Uterus (tissue), 4 donors: ENCODE results near the gene PTPRD. TPM values are rescaled to one million over a fixed set of nuclear protein-coding genes. Genes with fewer than 3 reads are reported as not detected.

Experiments
- DNase-seq, 2 donors: peaks; one replicate each; pipeline ENCODE4 v3.0.0-alpha.2; 2019 to 2020
- H3K27ac ChIP-seq, 2 donors: fragments of 200-600 bp; sonication (generic); 1 replicate in 1 of 2; 2 replicates in 1 of 2; pipeline ENCODE4 v1.5.1; 2016 to 2018
- H3K27me3 ChIP-seq, 2 donors: fragments of 200-600 bp; sonication (generic); one replicate each; pipeline ENCODE4 v1.5.1; 2018 to 2019; ENCODE audit warnings: control low read depth in 1 of 2
- H3K36me3 ChIP-seq, 2 donors: fragments of 200-600 bp; sonication (generic); one replicate each; pipeline ENCODE4 v1.5.1; 2019; ENCODE audit warnings: control low read depth in 1 of 2
- H3K4me1 ChIP-seq, 2 donors: fragments of 200-600 bp; sonication (generic); one replicate each; pipeline ENCODE4 v1.5.1; 2018 to 2019; ENCODE audit warnings: control low read depth in 1 of 2
- H3K4me3 ChIP-seq, 2 donors: fragments of 200-600 bp; sonication (generic); 1 replicate in 1 of 2; 2 replicates in 1 of 2; pipeline ENCODE4 v1.5.1; 2018 to 2019; ENCODE audit warnings: mild to moderate bottlenecking in 1 of 2
- H3K9me3 ChIP-seq, 2 donors: fragments of 200-600 bp; sonication (generic); one replicate each; pipeline ENCODE4 v1.5.1; 2019; ENCODE audit warnings: control low read depth in 1 of 2
- POLR2A ChIP-seq, 2 donors: fragments of 450-650 bp; IDR thresholded peaks; one replicate each; pipeline ENCODE4 v1.6.1; 2016; ENCODE audit warnings: antibody characterized with exemption in 2 of 2, mild to moderate bottlenecking in 1 of 2, moderate library complexity in 1 of 2
- intact Hi-C: fragments of 100-400 bp; cut with DNase I; formaldehyde crosslinking; loops from one replicate; pipeline ENCODE4 v1.15.1; 2023; ENCODE audit warnings: low total_unique reads
- total RNA-seq, 4 donors: library from RNA; depleted of rRNA in 3 of 4; stranded (reverse); fragments of >200 nt in 3 of 4; gene quantifications; one replicate each; pipeline versions ENCODE4 v1.1.0 to v1.2.4, GENCODE V29; 2014 to 2023
- TF ChIP-seq, protein P1 (sequence below), 4 experiments: fragments of 200-600 bp in 2 of 4; fragments of 450-650 bp in 2 of 4; sonication (generic) in 2 of 4; IDR thresholded peaks; one replicate each; pipeline ENCODE4 v1.5.1; 2016 to 2019; ENCODE audit warnings: antibody characterized with exemption in 4 of 4, mild to moderate bottlenecking in 2 of 4, moderate library complexity in 1 of 4
- donor health status: DM: yes; HTN: yes; CAD: no.

Gene PTPRD
- total RNA-seq, 4 donors from 2014 or later: 1.2 to 136 (median 26.4) TPM

DNA sequence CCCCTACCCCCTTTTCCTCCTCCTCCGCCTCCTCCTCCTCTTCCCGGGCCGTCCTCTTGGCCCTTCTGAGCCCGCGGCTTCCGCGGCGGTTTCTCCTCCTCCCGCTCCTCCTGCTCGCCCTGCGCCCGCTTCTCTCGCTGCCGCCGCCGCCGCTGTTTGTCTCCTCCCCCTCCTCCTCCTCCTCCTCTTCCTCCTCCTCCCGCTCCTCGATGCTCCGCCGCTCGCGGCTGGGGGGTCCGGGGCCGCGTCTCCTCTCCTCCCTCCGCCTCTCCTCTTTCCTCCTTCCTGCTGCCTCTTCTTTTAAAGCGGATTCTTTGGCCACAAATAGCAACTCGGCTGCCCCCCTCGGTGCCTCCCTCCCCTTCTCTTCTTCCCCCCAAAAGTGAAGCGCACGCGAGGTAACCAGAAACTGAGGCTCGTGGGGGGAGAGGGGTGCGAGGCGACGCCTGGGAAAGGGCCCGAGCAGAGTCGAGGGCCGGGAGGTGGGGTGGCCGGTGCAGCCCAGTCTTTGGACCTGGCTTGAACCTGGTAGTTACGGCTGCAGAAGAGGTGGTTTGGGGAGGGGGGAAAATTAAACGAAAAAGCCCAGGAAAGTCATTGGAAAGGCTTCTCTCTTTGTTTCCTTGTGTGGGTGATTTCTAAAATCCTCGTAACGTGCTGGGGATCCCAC is 1754.7 kb downstream of the PTPRD start:
- no peaks in the 10 kb centered on the region for H3K36me3 ChIP-seq
- peak overlapping the region; percentile 74 to 76 for H3K27ac ChIP-seq
- peaks cover 0 to 7% of the 10 kb centered on the region in 2 donors for H3K27me3 ChIP-seq
- peak; percentile 57 to 70 for DNase-seq
- no peaks in the 10 kb centered on the region for H3K4me1 ChIP-seq
- H3K4me3 ChIP-seq: peak overlapping the region; percentile 40 to 76
- intact Hi-C loops: no loop called here
- no peaks in the 10 kb centered on the region for H3K9me3 ChIP-seq
- TF ChIP-seq POLR2A (IDR thresholded peaks at IDR 0.05): no peak
- TF ChIP-seq, protein P1, sequence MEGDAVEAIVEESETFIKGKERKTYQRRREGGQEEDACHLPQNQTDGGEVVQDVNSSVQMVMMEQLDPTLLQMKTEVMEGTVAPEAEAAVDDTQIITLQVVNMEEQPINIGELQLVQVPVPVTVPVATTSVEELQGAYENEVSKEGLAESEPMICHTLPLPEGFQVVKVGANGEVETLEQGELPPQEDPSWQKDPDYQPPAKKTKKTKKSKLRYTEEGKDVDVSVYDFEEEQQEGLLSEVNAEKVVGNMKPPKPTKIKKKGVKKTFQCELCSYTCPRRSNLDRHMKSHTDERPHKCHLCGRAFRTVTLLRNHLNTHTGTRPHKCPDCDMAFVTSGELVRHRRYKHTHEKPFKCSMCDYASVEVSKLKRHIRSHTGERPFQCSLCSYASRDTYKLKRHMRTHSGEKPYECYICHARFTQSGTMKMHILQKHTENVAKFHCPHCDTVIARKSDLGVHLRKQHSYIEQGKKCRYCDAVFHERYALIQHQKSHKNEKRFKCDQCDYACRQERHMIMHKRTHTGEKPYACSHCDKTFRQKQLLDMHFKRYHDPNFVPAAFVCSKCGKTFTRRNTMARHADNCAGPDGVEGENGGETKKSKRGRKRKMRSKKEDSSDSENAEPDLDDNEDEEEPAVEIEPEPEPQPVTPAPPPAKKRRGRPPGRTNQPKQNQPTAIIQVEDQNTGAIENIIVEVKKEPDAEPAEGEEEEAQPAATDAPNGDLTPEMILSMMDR (IDR thresholded peaks at IDR 0.05): no peak

DNA sequence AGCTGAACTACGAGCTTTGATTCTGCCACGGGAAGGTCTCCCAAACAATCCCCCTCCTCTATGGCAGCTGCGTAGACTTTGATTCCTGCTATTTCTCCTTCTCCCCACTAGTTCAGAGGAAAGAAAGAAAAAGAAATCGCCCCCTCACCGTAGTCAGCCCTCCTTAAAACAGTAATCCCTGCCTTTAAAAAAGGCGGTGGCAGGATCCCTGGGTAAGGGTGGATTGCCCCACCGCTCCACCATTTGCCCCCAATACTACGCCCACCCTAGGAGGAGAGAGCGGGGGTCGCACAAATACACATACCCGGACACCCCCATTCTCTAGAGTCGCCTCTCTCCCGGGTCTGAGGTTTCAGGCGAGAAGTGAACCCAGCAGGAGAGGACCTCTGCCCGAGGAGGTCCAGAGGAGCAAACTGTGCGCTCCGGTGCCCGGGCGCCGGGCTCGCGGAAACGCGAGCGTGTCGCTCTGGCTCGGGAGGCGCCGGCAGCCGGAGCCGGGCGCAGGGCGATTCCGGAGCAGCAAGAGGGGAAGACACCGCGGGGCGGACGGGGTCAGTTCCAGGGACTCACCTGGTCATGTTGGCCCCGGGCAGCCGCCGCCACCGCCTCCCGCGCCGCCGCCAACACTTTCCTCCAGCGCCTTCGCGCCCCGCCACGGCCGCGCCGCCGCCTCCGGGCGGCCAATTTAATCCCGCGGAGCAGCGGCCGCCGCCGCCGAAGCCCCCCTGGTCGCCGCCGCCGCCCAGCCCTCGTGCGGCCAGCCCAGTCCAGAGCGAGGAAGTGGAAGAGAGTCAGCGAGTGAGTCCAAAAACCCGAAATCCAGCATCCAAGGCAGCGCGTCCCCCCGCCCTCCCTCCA is 1755.5 kb downstream of the PTPRD start:
- H3K4me1 ChIP-seq: no peaks in the 10 kb centered on the region
- TF ChIP-seq, protein P1 (IDR thresholded peaks at IDR 0.05): no peak
- TF ChIP-seq POLR2A (IDR thresholded peaks at IDR 0.05): no peak
- peaks cover 0 to 7% of the 10 kb centered on the region in 2 donors for H3K27me3 ChIP-seq
- peak in 1 of 2 donors; percentile 14 for DNase-seq
- intact Hi-C loops: no loop called here
- H3K4me3 ChIP-seq: peak overlapping the region; percentile 40 to 76
- no peaks in the 10 kb centered on the region for H3K9me3 ChIP-seq
- peak overlapping the region; percentile 74 to 76 for H3K27ac ChIP-seq
- no peaks in the 10 kb centered on the region for H3K36me3 ChIP-seq

DNA sequence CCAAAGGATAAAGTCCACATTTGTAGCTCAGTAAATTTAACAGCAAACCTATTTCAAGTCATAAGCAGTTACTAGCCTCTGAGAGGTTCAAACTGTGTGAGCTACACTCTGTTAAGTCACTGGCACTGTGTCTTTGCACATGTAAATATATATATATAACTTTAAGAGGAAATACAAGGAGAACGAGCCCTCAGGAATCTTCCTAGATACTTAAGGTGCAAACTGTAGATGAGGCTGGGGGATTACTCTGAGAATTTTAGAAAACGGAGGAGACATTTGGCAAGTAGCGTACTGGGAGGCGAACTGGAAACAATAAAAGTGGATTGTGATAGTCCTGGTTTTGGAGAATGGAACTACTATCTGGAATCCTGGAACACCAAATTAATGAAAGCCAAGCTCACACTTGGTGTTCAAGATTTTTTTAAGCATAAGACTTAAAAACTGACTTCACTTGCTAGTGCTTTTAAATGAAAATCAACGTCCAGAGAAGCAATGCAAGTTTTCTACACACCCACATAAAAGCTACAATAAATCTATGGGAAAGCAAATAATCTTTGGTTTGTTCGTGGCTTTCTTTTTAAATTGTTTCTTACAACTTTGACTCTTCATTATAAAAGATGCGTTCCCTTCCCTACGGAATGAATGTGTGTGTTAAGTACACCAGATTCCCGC is 1756.3 kb downstream of the PTPRD start:
- peak overlapping the region; percentile 40 to 76 for H3K4me3 ChIP-seq
- H3K9me3 ChIP-seq: no peaks in the 10 kb centered on the region
- peaks cover 0 to 7% of the 10 kb centered on the region in 2 donors for H3K27me3 ChIP-seq
- DNase-seq: no peak
- peak overlapping the region; percentile 74 to 76 for H3K27ac ChIP-seq
- TF ChIP-seq POLR2A (IDR thresholded peaks at IDR 0.05): no peak
- TF ChIP-seq, protein P1 (IDR thresholded peaks at IDR 0.05): no peak
- intact Hi-C loops: no loop called here
- no peaks in the 10 kb centered on the region for H3K4me1 ChIP-seq
- H3K36me3 ChIP-seq: no peaks in the 10 kb centered on the region

DNA sequence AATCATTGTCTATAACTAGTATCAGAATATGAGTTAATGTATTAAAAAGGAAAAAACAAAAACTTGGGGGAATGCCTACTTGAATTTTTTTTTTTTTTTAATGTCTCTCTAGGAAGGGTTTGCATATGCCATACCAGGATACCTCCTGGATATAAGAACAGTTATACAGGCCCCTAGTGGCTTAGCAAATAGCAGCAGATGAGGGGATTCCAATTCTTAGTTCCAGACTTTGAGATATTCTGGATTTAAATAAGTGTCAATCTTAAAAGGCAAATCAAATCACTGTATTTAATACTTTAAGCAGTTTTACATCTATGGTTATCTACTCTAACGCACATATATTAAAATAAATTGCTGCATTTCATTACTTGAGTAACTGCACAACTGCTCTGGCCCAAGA is 1757.8 kb downstream of the PTPRD start:
- TF ChIP-seq, protein P1 (IDR thresholded peaks at IDR 0.05): no peak
- TF ChIP-seq POLR2A (IDR thresholded peaks at IDR 0.05): no peak
- no peak overlapping the region for H3K4me3 ChIP-seq
- H3K27me3 ChIP-seq: peaks cover 0 to 7% of the 10 kb centered on the region in 2 donors
- H3K4me1 ChIP-seq: no peaks in the 10 kb centered on the region
- intact Hi-C loops: no loop called here
- no peaks in the 10 kb centered on the region for H3K9me3 ChIP-seq
- no peak for DNase-seq
- no peaks in the 10 kb centered on the region for H3K36me3 ChIP-seq
- no peak overlapping the region for H3K27ac ChIP-seq
